ENCODE data around the gene SPDEF. TPM values are rescaled to one million over a fixed set of nuclear protein-coding genes. Genes with fewer than 3 reads are reported as not detected.

SPDEF gene
- total RNA-seq, 4 donors from 2014 or later: 9.1 to 47.9 (median 28.7) TPM

GRCh38 chr6:34586327-34587040 lies 30.4 kb upstream of the SPDEF start:
- DNase-seq (ENCODE audit: low spot score in 2 of 2): no peak
- intact Hi-C loops (cut with DNase I; ENCODE audit: low total_unique reads): no loop called here
- no peak for TF ChIP-seq POLR2A (IDR thresholded peaks at IDR 0.05)
- no peak for TF ChIP-seq CTCF (IDR thresholded peaks at IDR 0.05)
- H3K4me3 ChIP-seq (ENCODE audit: low read depth, poor library complexity, severe bottlenecking): no peak overlapping the region
- WGBS, 2 donors: 79 to 87% methylated on average over 4 to 5 of the region's 5 CpGs

- 19 to 37% methylated on average over 4 of the region's 4 CpGs for WGBS, 2 donors
- TF ChIP-seq POLR2A (IDR thresholded peaks at IDR 0.05) (no peak), CTCF (IDR thresholded peaks at IDR 0.05) (no peak)
- no peak for DNase-seq (ENCODE audit: low spot score in 2 of 2)
- no peak overlapping the region for H3K4me3 ChIP-seq (ENCODE audit: low read depth, poor library complexity, severe bottlenecking)
- intact Hi-C loops (cut with DNase I; ENCODE audit: low total_unique reads): no loop called here
Measured at GRCh38 chr6:34585512-34586061, 29.5 kb upstream of the SPDEF start.

- intact Hi-C loops (cut with DNase I; ENCODE audit: low total_unique reads): no loop called here
- TF ChIP-seq CTCF (IDR thresholded peaks at IDR 0.05) (no peak), POLR2A (IDR thresholded peaks at IDR 0.05) (no peak)
- no peak overlapping the region for H3K4me3 ChIP-seq (ENCODE audit: low read depth, poor library complexity, severe bottlenecking)
- WGBS, 2 donors: 72 to 83% methylated on average over 2 of the region's 2 CpGs
- DNase-seq (ENCODE audit: low spot score in 2 of 2): no peak
Measured at GRCh38 chr6:34585108-34585507, 29.0 kb upstream of the SPDEF start.

DNA sequence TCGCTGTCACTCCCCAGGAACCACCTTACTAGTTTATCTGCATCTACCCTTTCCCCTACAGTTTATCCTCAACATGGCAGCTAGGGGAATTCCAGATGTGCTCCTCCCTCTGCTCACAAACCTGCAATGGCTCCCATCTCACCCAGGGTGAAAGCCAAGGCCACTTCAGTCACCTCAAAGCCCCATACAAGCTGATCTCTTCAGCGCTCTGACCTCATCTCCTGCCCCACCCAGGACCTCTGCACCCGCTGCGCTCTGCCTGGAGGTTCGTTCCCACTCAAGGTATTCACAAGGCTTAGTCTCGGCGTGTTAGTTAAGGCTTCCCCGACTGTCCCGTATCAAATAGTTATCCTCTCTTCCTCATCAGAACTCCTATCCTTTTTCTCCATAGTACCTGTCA lies 28.6 kb upstream of the SPDEF start:
- intact Hi-C loops (cut with DNase I; ENCODE audit: low total_unique reads): no loop called here
- TF ChIP-seq POLR2A (IDR thresholded peaks at IDR 0.05) (no peak), CTCF (IDR thresholded peaks at IDR 0.05) (no peak)
- DNase-seq (ENCODE audit: low spot score in 2 of 2): no peak
- 89 to 97% methylated on average over 9 of the region's 9 CpGs for WGBS, 2 donors
- H3K4me3 ChIP-seq (ENCODE audit: low read depth, poor library complexity, severe bottlenecking): no peak overlapping the region

DNA sequence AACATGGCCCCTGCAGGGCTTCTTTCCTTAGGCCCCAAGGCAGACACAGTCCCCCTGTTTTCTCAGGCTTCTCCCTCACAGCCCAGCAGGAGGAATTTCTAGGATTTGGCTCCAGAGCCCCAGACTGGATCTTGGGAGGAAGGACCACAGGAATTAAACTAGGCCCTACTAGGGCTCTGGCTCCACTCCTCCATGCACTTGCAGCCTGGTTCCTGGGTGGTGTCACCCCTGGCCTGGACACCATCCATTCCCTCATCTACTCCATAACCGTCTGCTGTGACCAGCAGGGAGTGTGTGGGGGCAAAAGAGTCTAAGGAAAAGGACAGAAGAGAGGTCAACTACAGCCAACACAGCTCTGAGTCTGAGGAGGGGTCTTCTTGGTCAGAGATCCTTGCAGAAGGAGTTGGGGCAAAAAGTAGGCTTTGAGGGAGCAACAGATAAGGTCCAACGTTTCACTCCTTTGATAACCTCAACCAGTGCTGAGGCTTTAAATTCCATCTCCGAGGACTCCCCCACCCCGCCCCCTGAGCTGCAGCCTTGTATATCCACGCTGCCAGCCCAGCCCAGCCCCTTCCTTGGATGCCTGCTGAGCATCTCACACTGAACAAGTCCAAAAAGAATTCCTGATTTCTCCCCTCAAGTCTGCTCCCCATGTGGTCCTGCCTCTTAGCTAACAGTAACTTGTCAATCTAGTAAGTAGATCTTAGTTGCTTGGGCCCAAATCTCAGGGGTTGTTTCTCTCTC lies 27.9 kb upstream of the SPDEF start:
- WGBS, 2 donors: 79 to 81% methylated on average over 5 of the region's 5 CpGs
- intact Hi-C loops (cut with DNase I; ENCODE audit: low total_unique reads): no loop called here

More for the DNA sequence above, 27.9 kb upstream of the SPDEF start:
- H3K4me3 ChIP-seq (ENCODE audit: low read depth, poor library complexity, severe bottlenecking): no peak overlapping the region
- DNase-seq (ENCODE audit: low spot score in 2 of 2): no peak
- TF ChIP-seq POLR2A (IDR thresholded peaks at IDR 0.05): no peak
- TF ChIP-seq CTCF (IDR thresholded peaks at IDR 0.05): no peak

Data from lower leg skin (tissue), 4 donors.